GM21576 (cell line): ENCODE results near the gene NCL.
"Not testable (repeated sequence)": the region's sequence is repeated elsewhere in the genome, so short reads cannot be mapped to it uniquely, and the experiment has no call there.

ENCODE experiments used
- ATAC-seq: cut with Tn5 transposase; IDR thresholded peaks from one replicate; pipeline ENCODE4 v1.9.1; 2021; ENCODE audit warnings: mild to moderate bottlenecking, moderate library complexity; ENCODE audit not compliant: unreplicated experiment

NCL gene

GRCh38 chr2:231407686-231408085, 56.6 kb downstream of the NCL start:
- not testable (repeated sequence) for ATAC-seq

GRCh38 chr2:231405601-231406367, 58.5 kb downstream of the NCL start:
- ATAC-seq: not testable (repeated sequence)

DNA sequence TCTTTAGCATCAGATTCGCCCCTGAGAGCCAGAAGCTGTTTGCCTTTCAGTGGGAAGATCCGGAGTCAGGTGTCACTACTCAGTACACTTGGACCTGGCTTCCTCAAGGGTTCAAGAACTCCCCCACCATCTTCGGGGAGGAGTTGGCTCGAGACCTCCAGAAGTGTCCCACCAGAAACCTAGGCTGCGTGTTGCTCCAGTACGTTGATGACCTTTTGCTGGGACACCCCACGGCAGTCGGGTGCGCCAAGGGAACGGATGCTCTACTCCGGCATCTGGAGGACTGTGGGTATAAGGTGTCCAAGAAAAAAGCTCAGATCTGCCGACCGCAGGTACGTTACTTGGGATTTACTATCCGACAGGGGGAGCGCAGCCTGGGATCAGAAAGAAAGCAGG, 60.1 kb downstream of the NCL start:
- not testable (repeated sequence) for ATAC-seq
